Measurements from ENCODE around the gene NPTX1. TPM values are rescaled to one million over a fixed set of nuclear protein-coding genes. Genes with fewer than 3 reads are reported as not detected.

The NPTX1 gene
- total and polyA plus RNA-seq, 9 of the 15 experiments (the other 6 are each of a cell fraction or from before 2014, with no cell fraction given) = 0.04 TPM; not detected in 8

DNA sequence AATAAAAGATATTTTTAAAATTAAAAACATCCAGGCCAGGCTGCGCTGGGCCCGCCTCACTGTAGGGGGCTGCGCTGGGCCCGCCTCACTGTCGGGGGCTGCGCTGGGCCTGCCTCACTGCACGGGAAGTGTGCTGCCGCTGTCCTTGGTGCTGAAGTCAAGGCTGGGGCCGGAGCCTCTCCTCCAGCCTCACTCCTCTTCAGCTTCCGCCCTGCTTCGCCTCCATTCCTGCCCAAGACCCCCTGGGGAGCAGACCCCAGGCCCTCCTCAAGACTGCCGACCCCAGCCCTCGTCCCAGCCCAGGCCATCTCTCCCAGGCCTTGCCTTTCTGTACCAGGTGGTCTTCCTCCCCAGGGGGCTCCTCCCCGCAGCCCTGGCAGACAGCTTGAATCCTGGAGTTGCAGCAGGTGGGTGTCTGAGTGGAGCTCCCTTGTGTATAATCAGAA, 35.3 kb downstream of the NPTX1 start (continued):
- TF ChIP-seq E2F5 (CRISPR knock-in tag; IDR thresholded peaks at IDR 0.05) (no peak), RBM22 (IDR thresholded peaks at IDR 0.05; ENCODE audit: low read depth, low read length, poor library complexity, severe bottlenecking) (no peak), ESRRB (CRISPR knock-in tag; IDR thresholded peaks at IDR 0.05; ENCODE audit: borderline replicate concordance) (no peak), HNRNPLL (IDR thresholded peaks at IDR 0.05; ENCODE audit: low read depth, low read length, poor library complexity, severe bottlenecking) (no peak), SIRT6 (IDR thresholded peaks at IDR 0.05; ENCODE audit: low read depth, low read length) (no peak), NCOA2 (IDR thresholded peaks at IDR 0.05; ENCODE audit: partially characterized antibody in 2 of 2) (no peak), KDM4B (IDR thresholded peaks at IDR 0.05; ENCODE audit: borderline replicate concordance in 2 of 2, low read depth in 1 of 2) (0 out of 4 replicates have a peak, but pooled peaks of 1 of the 2 experiments have one; percentile 41), NFXL1 (CRISPR knock-in tag; IDR thresholded peaks at IDR 0.05) (no peak), OTX1 (CRISPR knock-in tag; IDR thresholded peaks at IDR 0.05) (no peak), TARDBP (IDR thresholded peaks at IDR 0.05) (no peak), RREB1 (CRISPR knock-in tag; IDR thresholded peaks at IDR 0.05) (no peak), TCF3 (CRISPR knock-in tag; IDR thresholded peaks at IDR 0.05) (no peak), MYBL2 (IDR thresholded peaks at IDR 0.05; ENCODE audit: low read depth) (no peak), MYBL2 (CRISPR knock-in tag; IDR thresholded peaks at IDR 0.05; ENCODE audit: borderline replicate concordance) (no peak), ZNF41 (CRISPR knock-in tag; conservative IDR thresholded peaks at IDR 0.05) (no peak), ZNF766 (CRISPR knock-in tag; conservative IDR thresholded peaks at IDR 0.05) (peak; percentile 56; the same call in 1 of the 2 replicates)
- TF ChIP-seq, protein P1, sequence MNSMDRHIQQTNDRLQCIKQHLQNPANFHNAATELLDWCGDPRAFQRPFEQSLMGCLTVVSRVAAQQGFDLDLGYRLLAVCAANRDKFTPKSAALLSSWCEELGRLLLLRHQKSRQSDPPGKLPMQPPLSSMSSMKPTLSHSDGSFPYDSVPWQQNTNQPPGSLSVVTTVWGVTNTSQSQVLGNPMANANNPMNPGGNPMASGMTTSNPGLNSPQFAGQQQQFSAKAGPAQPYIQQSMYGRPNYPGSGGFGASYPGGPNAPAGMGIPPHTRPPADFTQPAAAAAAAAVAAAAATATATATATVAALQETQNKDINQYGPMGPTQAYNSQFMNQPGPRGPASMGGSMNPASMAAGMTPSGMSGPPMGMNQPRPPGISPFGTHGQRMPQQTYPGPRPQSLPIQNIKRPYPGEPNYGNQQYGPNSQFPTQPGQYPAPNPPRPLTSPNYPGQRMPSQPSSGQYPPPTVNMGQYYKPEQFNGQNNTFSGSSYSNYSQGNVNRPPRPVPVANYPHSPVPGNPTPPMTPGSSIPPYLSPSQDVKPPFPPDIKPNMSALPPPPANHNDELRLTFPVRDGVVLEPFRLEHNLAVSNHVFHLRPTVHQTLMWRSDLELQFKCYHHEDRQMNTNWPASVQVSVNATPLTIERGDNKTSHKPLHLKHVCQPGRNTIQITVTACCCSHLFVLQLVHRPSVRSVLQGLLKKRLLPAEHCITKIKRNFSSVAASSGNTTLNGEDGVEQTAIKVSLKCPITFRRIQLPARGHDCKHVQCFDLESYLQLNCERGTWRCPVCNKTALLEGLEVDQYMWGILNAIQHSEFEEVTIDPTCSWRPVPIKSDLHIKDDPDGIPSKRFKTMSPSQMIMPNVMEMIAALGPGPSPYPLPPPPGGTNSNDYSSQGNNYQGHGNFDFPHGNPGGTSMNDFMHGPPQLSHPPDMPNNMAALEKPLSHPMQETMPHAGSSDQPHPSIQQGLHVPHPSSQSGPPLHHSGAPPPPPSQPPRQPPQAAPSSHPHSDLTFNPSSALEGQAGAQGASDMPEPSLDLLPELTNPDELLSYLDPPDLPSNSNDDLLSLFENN (IDR thresholded peaks at IDR 0.05; ENCODE audit: low read depth in 2 of 2, low read length in 2 of 2) = no peak
- TF ChIP-seq, protein P2, sequence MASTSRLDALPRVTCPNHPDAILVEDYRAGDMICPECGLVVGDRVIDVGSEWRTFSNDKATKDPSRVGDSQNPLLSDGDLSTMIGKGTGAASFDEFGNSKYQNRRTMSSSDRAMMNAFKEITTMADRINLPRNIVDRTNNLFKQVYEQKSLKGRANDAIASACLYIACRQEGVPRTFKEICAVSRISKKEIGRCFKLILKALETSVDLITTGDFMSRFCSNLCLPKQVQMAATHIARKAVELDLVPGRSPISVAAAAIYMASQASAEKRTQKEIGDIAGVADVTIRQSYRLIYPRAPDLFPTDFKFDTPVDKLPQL (IDR thresholded peaks at IDR 0.05; ENCODE audit: extremely low read depth, insufficient read length) = no peak
